Activated CD8-positive, alpha-beta memory T cell treated with anti-CD3 and anti-CD28 coated beads, Interleukin-2, amount 10 ng/mL, durations not matched to agents 7 days and 5 days (primary cell): ENCODE results near the gene GNAL. TPM values are rescaled to one million over a fixed set of nuclear protein-coding genes. Genes with fewer than 3 reads are reported as not detected.
"Not testable (repeated sequence)": the region's sequence is repeated elsewhere in the genome, so short reads cannot be mapped to it uniquely, and the experiment has no call there.

Experiments used
- ATAC-seq: fragments of 150-1000 bp; cut with Tn5 transposase; one replicate; pipeline ENCODE4 v1.10.0; 2021; ENCODE audit warnings: moderate library complexity
- CTCF ChIA-PET: fragments of 350-600 bp; sonication (Branson Sonifier 250); formaldehyde crosslinking; loops from one replicate; lab custom pipeline; 2021; ENCODE audit warnings: antibody characterized with exemption; lab: Charles Lee
- DNase-seq: peaks from one replicate; pipeline ENCODE4 v3.0.0-alpha.2; 2020
- H3K27ac Mint-ChIP-seq: one replicate; pipeline ENCODE4 v1.8.0; 2021; ENCODE audit warnings: mild to moderate bottlenecking, mixed read lengths
- H3K27me3 Mint-ChIP-seq: one replicate; pipeline ENCODE4 v1.8.0; 2021; ENCODE audit warnings: mixed read lengths
- H3K36me3 Mint-ChIP-seq: one replicate; pipeline ENCODE4 v1.8.0; 2021; ENCODE audit warnings: mild to moderate bottlenecking, mixed read lengths
- H3K4me1 Mint-ChIP-seq: one replicate; pipeline ENCODE4 v1.8.0; 2021; ENCODE audit warnings: mixed read lengths
- H3K4me3 Mint-ChIP-seq: one replicate; pipeline ENCODE4 v1.8.0; 2021; ENCODE audit warnings: mild to moderate bottlenecking, moderate library complexity, mixed read lengths
- H3K9me3 Mint-ChIP-seq: one replicate; pipeline ENCODE4 v1.8.0; 2022; ENCODE audit warnings: low read depth, mixed read lengths
- total RNA-seq, 2 experiments: library from RNA; stranded (reverse); gene quantifications; one replicate each; pipeline ENCODE4 v1.2.3, GENCODE V29; 2021

GNAL gene
- total RNA-seq, 2 experiments from 2014 or later = 0.52 TPM; not detected in 1

DNA sequence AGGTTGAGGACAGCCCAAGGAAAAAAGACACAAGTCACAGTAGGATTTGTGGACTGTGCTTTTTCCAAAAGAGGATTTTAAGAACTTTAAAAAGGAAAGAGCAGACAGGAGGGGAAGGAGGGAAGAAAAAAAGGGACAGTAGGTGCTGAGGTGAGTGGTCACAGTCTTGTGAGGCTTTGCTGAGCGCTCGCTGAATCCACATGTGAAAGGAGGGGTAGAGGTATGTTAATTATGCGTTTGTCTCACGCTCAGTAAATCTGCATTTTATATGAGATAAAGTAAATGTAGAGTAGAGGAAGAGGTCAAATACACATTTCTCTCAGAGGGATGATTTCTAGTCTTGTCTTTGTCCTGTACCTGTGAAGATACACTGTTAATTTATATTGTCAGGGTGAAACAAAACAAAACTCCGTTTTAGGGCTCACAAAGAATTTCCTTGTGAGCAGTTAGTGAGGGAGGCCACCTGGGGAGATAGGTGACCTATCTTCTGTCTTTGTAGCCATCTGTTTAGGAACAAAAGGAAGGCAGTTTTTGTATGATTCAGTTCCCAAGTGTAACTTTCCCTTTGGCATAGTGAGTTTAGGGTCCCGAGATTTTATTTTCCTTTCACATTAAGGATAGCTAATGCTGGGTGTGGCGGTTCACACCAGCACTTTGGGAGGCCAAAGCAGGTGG is 25.3 kb downstream of the GNAL start:
- no peak overlapping the region for H3K4me3 Mint-ChIP-seq
- ATAC-seq (no peak), DNase-seq (no peak)
- H3K9me3 Mint-ChIP-seq = no peaks in the 10 kb centered on the region
- no peak overlapping the region for H3K27ac Mint-ChIP-seq
- H3K36me3 Mint-ChIP-seq = no peaks in the 10 kb centered on the region
- H3K27me3 Mint-ChIP-seq = peaks cover 35% of the 10 kb centered on the region
- H3K4me1 Mint-ChIP-seq = no peaks in the 10 kb centered on the region
- CTCF ChIA-PET = no interaction called here

DNA sequence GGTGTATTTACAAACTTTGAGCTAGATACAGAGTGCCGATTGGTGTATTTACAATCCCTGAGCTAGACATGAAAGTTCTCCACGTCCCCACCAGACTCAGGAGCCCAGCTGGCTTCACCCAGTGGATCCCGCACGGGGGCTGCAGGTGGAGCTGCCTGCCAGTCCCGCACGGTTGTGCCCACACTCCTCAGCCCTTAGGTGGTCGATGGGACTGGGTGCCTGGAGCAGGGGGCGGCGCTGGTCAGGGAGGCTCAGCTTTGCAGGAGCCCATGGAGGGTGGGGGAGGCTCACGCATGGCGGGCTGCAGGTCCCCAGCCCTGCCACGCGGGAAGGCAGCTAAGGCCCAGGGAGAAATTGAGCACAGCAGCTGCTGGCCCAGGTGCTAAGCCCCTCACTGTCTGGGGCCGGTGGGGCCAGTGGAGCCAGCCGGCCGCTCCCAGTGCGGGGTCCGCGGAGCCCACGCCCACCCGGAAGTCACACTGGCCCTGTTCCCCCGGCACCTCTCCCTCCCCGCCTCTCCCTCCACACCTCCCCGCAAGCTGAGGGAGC is 27.8 kb downstream of the GNAL start:
- DNase-seq, H3K9me3 Mint-ChIP-seq, ATAC-seq, H3K4me3 Mint-ChIP-seq, H3K36me3 Mint-ChIP-seq, H3K27ac Mint-ChIP-seq, H3K4me1 Mint-ChIP-seq: not testable (repeated sequence)
- CTCF ChIA-PET = interaction anchor here (1.7 kb wide), 1 partner anchor 16 kb away, joined by 3 read pairs; no protein-coding TSS in a partner anchor
- H3K27me3 Mint-ChIP-seq = peaks cover 21% of the 10 kb centered on the region

DNA sequence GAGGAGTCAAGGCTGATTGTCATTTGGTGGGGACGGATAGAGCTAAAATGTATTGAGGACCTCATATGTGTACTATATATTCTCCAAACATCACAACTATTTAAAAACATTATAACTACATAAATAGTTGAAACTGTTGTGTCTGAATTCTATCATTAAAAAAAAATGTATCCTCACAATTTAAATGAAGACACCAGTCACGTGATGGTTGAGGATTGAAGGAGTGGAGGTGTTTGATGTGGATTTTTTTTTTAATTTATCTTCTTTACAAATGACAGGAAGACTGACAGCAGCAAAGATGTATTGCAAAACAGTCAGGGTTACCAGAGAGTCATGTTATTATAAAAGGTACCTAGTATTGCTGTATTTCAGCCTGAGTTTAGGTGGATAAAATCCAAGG is 30.0 kb downstream of the GNAL start:
- no peak for DNase-seq
- CTCF ChIA-PET = no interaction called here
- Mint-ChIP-seq H3K27ac (no peak overlapping the region), H3K4me3 (no peak overlapping the region), H3K27me3 (peaks cover 12% of the 10 kb centered on the region), H3K4me1 (no peaks in the 10 kb centered on the region), H3K9me3 (no peaks in the 10 kb centered on the region), H3K36me3 (no peaks in the 10 kb centered on the region)
- no peak for ATAC-seq

DNA sequence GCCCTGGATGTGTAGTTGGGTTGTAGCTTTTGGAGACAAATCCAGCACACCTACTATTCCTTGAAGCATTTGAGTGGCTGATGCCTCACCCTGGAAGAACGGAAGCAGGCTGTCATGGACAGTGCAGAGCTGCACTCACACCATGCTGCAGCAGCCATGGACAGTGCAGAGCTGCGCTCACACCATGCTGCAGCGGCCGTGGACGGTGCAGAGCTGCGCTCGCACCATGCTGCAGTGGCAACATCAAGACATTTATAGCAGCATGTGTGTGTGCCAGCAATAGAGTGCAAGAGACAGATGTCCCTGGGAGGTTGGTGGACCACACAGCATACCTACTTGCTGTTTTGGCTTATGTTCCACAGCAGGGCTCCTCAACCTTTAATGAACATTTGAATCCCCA is 30.6 kb downstream of the GNAL start:
- Mint-ChIP-seq H3K27ac (no peak overlapping the region), H3K4me3 (no peak overlapping the region), H3K4me1 (no peaks in the 10 kb centered on the region), H3K36me3 (no peaks in the 10 kb centered on the region), H3K27me3 (peaks cover 8% of the 10 kb centered on the region), H3K9me3 (no peaks in the 10 kb centered on the region)
- DNase-seq (no peak), ATAC-seq (no peak)
- CTCF ChIA-PET = no interaction called here

DNA sequence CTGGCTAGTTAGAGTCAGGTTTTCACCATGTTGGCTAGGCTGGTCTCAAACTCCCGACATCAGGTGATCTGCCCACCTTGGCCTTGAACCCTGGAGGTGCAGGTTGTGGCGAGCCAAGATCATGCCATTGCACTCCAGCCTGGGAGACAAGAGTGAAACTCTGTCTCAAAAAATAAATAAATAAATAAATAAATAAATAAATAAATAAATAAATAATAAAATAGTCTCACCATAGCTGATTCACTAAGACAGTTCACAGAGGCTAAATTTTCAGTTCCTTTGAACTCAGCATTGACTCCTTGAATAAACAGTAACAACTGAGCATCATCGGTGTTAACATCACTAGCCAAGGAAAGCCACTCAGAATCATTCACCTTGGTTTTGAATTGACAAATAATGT is 32.7 kb downstream of the GNAL start:
- H3K9me3 Mint-ChIP-seq = no peaks in the 10 kb centered on the region
- no peak overlapping the region for H3K27ac Mint-ChIP-seq
- no peak overlapping the region for H3K4me3 Mint-ChIP-seq
- CTCF ChIA-PET = no interaction called here
- H3K4me1 Mint-ChIP-seq = no peaks in the 10 kb centered on the region
- H3K36me3 Mint-ChIP-seq = no peaks in the 10 kb centered on the region
- ATAC-seq (no peak), DNase-seq (no peak)
- peaks cover 8% of the 10 kb centered on the region for H3K27me3 Mint-ChIP-seq

DNA sequence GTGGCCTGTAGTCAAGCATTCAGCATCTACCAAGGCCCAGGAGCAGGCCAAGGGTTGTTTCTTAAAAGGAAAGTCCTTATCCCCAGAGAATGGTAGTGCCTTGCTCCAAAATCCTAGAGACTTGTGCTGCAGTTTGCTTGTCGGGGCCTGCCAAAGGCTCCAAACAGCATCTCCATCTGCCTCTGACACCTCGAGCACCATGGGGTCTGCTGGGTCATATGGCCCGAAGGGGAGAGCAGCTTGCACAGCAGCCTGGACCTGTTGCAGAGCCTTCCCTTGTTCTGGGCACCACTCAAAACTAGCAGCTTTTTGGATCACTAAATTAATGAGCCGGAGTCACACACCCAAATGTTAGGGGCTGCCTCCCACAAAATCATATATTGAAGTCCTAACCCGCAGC is 35.7 kb downstream of the GNAL start:
- CTCF ChIA-PET = no interaction called here

DNA sequence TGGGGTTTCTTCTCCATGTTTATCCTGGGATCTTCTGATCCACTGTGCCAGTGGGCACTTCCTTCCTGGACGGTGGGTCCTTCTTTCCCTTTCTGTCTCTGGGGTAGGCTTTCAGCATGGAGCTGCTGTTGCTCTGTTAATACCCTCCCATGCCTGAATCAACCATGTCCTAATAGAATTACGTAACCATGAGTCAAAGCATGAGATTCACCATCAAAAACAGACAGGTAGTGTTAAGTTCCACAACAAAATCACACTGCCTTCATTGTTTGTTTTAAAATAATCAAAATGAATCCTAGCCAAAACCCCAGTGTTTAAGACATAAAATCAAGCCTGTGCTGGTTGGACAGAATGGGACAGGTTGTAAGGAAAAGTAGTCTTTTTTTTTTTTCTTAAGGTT is 37.5 kb downstream of the GNAL start:
- H3K4me1 Mint-ChIP-seq = no peaks in the 10 kb centered on the region
- H3K36me3 Mint-ChIP-seq = no peaks in the 10 kb centered on the region
- CTCF ChIA-PET = interaction anchor here (3.6 kb wide), 1 partner anchor 71 kb away, joined by 26 read pairs; no protein-coding TSS in a partner anchor
- peaks cover 12% of the 10 kb centered on the region for H3K27me3 Mint-ChIP-seq
- ATAC-seq (no peak), DNase-seq (no peak)
- no peaks in the 10 kb centered on the region for H3K9me3 Mint-ChIP-seq
- H3K4me3 Mint-ChIP-seq = no peak overlapping the region
- H3K27ac Mint-ChIP-seq = no peak overlapping the region

More for the DNA sequence above, 35.7 kb downstream of the GNAL start:
- H3K4me1 Mint-ChIP-seq = no peaks in the 10 kb centered on the region
- DNase-seq (no peak), ATAC-seq (no peak)
- no peaks in the 10 kb centered on the region for H3K9me3 Mint-ChIP-seq
- H3K4me3 Mint-ChIP-seq = no peak overlapping the region
- peaks cover 8% of the 10 kb centered on the region for H3K27me3 Mint-ChIP-seq
- no peaks in the 10 kb centered on the region for H3K36me3 Mint-ChIP-seq
- no peak overlapping the region for H3K27ac Mint-ChIP-seq

DNA sequence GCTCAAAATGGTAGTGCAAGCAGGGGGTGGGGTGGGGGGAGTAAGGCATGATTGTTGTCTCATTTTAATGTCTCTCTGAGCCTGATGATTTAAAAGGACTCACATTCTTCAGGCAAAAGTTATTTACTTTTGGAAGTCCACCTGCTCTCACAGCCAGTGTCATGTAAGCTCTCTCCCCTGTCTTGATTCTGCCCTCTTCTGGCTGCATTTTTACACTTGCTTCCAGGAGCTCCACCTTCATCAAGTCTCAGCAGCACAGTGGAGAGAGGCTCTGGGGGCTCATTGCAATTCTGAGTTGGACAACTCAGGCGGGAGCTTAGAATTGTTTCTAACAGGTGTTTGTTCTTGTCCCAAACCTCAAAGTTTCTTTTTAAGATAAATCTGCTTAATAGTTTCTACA is 39.2 kb downstream of the GNAL start:
- Mint-ChIP-seq H3K9me3 (no peaks in the 10 kb centered on the region), H3K36me3 (no peaks in the 10 kb centered on the region), H3K27ac (no peak overlapping the region), H3K27me3 (peaks cover 25% of the 10 kb centered on the region), H3K4me1 (no peaks in the 10 kb centered on the region), H3K4me3 (no peak overlapping the region)
- ATAC-seq (no peak), DNase-seq (no peak)
- CTCF ChIA-PET = interaction anchor here (1.2 to 3.6 kb wide), 2 partner anchors 72 to 143 kb away, joined by 3 to 26 read pairs; no protein-coding TSS in a partner anchor

DNA sequence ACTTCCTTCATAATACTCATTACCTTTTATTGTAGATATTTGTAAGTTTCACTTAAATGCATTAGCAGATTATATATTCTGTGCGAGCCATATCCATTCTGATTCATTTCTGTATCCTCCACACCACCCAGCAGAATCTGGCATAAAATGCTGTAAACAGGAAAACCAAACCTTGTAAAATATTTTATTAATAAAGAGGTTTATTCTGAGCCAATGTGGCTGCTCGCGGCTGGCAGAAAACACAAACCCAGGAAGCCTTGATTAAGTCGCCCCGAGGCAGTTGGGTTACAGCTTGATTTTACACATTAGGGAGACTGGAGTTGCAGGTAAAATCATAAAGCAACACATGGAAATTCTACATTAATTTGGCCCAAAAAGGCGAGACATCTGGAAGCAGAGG is 40.5 kb downstream of the GNAL start:
- H3K36me3 Mint-ChIP-seq = no peaks in the 10 kb centered on the region
- DNase-seq = no peak
- no peak overlapping the region for H3K4me3 Mint-ChIP-seq
- CTCF ChIA-PET = interaction anchor here (0.8 to 1.7 kb wide), 3 partner anchors 9 to 310 kb away, joined by 3 to 5 read pairs (median 3); no protein-coding TSS in a partner anchor
- no peaks in the 10 kb centered on the region for H3K9me3 Mint-ChIP-seq
- peaks cover 29% of the 10 kb centered on the region for H3K27me3 Mint-ChIP-seq
- H3K4me1 Mint-ChIP-seq = no peaks in the 10 kb centered on the region
- H3K27ac Mint-ChIP-seq = no peak overlapping the region
- no peak for ATAC-seq

DNA sequence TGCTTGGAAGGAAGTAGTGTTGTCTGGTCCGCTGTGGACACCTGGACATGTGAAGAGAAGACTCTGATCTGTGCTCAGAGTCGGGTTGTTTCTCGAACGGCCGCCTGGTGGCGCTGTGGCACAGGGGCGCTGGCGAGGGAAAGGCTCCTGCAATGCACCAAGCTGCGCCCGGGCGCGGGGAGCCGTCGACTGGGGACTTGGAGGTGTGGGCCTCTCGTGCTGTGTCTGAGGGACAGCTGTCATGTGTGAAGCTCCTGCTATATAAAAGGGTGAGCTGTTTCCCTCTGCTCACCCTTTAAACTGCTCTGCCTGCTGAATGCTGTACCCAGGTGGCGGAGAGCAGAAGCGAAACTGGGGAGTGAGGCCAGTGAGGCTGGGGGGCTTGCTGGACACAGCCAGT is 44.0 kb downstream of the GNAL start:
- ATAC-seq (peak; percentile 87), DNase-seq (peak; percentile 78)
- Mint-ChIP-seq H3K36me3 (no peaks in the 10 kb centered on the region), H3K27ac (no peak overlapping the region), H3K9me3 (no peaks in the 10 kb centered on the region), H3K4me1 (no peaks in the 10 kb centered on the region), H3K4me3 (no peak overlapping the region), H3K27me3 (peaks cover 33% of the 10 kb centered on the region)
- CTCF ChIA-PET = interaction anchor here (0.6 to 3.6 kb wide), 21 partner anchors 9 to 305 kb away, joined by 3 to 31 read pairs (median 4); partner anchors contain the start of genes GNAL and IMPA2

DNA sequence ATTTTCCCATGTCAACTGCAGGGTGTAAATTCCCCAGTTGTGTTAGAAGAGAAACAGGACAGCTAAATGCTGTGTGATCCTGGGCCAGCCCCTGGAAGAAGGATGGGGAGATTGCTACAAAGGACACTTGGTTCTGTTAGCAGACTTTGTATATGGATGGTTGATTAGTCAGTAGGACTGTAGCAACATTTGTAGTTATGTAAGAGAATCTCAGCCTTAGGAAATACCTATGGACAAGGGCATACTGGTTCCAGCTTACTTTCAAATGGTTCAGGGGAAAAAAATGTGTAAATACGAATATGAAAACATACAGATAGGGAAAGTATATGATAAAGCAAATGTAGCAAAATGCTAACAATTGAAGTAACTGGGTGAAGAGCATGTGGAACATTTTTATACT is 47.6 kb downstream of the GNAL start:
- Mint-ChIP-seq H3K4me1 (no peaks in the 10 kb centered on the region), H3K9me3 (no peaks in the 10 kb centered on the region)
- CTCF ChIA-PET = interaction anchor here (0.9 to 2.3 kb wide), 3 partner anchors 9 to 302 kb away, joined by 3 to 5 read pairs (median 4); no protein-coding TSS in a partner anchor

DNA sequence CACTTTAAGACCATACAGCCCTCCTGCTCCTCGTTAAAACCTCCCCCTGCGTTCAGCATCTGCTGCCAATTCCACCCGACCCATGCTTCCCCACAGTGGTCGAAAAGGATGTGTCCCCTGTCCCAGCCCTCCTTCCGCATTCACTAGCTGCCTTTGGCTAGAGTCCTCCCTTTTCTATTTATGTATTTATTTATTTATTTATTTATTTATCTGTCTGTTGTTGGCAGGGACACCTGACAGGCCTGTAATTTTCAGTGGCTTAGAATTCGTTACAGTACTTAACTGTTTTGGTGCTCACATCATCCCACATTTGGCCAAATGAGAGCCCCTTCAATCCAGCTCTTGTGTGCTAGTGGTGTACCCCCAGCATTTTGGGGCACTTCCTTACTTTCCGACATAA is 50.8 kb downstream of the GNAL start:
- CTCF ChIA-PET = interaction anchor here (1.0 kb wide), 1 partner anchor 9 kb away, joined by 3 read pairs; no protein-coding TSS in a partner anchor
- H3K27me3 Mint-ChIP-seq = peaks cover 30% of the 10 kb centered on the region
- H3K4me1 Mint-ChIP-seq = no peaks in the 10 kb centered on the region
- H3K27ac Mint-ChIP-seq = no peak overlapping the region
- no peak for DNase-seq
- no peak overlapping the region for H3K4me3 Mint-ChIP-seq
- H3K9me3 Mint-ChIP-seq = no peaks in the 10 kb centered on the region
- no peaks in the 10 kb centered on the region for H3K36me3 Mint-ChIP-seq
- no peak for ATAC-seq

More for the DNA sequence above, 47.6 kb downstream of the GNAL start:
- no peaks in the 10 kb centered on the region for H3K36me3 Mint-ChIP-seq
- no peak overlapping the region for H3K27ac Mint-ChIP-seq
- DNase-seq (no peak), ATAC-seq (no peak)
- H3K4me3 Mint-ChIP-seq = no peak overlapping the region
- H3K27me3 Mint-ChIP-seq = peaks cover 33% of the 10 kb centered on the region

DNA sequence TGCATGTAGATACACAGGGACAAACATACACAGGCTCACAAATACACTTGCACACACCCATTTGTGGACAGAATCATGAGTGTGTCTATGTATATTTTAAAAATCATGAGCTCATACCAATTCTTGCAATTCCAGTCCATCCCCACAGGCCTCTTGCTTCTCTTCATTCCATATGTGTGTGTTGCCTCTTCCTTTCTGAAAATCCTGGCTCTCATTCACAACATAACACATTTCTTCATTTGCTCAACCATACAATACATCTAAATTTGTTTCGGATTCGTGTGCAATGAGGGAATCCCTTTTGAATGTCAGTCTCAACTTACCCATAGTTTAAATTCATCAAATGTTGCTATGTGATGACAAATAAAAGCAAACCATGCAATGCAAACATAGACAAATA is 51.4 kb downstream of the GNAL start:
- no peak for DNase-seq
- H3K27ac Mint-ChIP-seq = no peak overlapping the region
- H3K9me3 Mint-ChIP-seq = no peaks in the 10 kb centered on the region
- no peaks in the 10 kb centered on the region for H3K36me3 Mint-ChIP-seq
- no peaks in the 10 kb centered on the region for H3K4me1 Mint-ChIP-seq
- no peak for ATAC-seq
- peaks cover 33% of the 10 kb centered on the region for H3K27me3 Mint-ChIP-seq
- CTCF ChIA-PET = interaction anchor here (1.0 kb wide), 1 partner anchor 10 kb away, joined by 3 read pairs; no protein-coding TSS in a partner anchor
- H3K4me3 Mint-ChIP-seq = no peak overlapping the region
